ENCODE results near the gene RSPH6A.

GRCh38 chr19:45812297-45812696, 2.8 kb downstream of the RSPH6A start:
- TF ChIP-seq EZH2 (IDR thresholded peaks at IDR 0.05; ENCODE audit: borderline replicate concordance), result no peak
- TF ChIP-seq EZH2phosphoT487 (IDR thresholded peaks at IDR 0.05; ENCODE audit: low read depth, severe bottlenecking, unreplicated experiment), result no peak

All from hepatocyte (in vitro differentiated cells).